ENCODE data around the gene FRAS1.
"Not testable (repeated sequence)": the region's sequence is repeated elsewhere in the genome, so short reads cannot be mapped to it uniquely, and the experiment has no call there.

FRAS1 gene

DNA sequence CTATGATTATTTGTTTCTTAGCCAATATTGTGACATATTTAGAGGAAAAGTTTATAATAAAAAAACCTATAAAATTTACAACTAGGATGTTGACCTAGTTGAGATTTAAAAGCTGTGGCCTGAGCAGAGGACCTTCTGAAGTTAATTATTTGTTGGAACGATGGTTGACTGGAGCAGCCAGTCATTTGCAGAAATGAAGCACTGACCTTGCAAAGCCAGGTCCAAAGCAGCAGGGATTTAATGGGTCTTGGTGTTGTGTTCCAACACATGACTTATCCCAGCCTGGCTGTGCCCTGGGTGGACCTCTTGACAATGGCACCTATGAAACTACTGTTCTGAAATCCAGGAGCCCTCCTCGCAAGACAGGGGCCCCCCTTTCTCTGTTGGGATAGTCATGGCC, 235.2 kb downstream of the FRAS1 start:
- FAIRE-seq = no peak

DNA sequence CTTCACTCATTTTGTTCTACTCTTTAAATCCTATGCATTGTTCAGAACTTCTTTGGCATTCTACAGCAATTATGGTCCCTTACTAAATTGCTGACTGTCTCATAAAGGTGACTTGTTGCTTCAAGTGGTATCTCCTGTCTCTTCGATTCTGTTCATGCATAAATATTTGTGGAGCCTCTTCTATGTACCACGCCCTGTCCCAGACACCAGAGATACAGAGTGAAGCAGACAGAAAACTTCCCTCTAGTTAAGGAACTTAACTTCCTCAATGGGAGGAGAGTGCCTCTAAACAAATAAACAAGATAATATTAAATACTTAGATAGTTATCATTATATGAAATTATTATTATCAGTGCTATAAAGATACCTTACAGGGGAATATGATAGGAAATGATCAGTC, 235.7 kb downstream of the FRAS1 start:
- no peak for FAIRE-seq

- no peak for FAIRE-seq
Observed at GRCh38 chr4:78293348-78293747, 236.2 kb downstream of the FRAS1 start.

GRCh38 chr4:78293821-78294301, 236.7 kb downstream of the FRAS1 start:
- no peak for FAIRE-seq

GRCh38 chr4:78296261-78296660, 239.1 kb downstream of the FRAS1 start:
- FAIRE-seq = no peak

- no peak for FAIRE-seq
Observed at GRCh38 chr4:78297116-78297800, 240.1 kb downstream of the FRAS1 start.

DNA sequence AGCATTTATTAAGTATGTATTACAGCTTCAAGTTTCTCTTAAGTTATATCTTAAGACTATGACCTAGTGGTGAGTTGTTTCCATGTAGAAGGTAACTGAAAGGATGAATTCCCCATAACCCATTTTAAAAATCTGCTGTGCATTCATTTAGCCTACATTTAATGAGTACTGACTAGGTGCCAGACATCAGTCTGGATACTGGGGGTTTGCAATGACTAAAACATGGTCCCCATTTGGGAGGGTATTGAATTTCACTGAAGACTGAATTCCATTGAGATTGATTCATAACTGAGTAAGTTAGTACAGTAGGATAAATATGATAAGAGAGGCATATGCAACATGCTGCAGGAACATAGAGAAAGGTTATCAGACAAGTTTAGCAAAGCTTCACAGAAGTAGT, 241.5 kb downstream of the FRAS1 start:
- no peak for FAIRE-seq

- no peak for FAIRE-seq
Observed at GRCh38 chr4:78299565-78299972, 242.4 kb downstream of the FRAS1 start.

DNA sequence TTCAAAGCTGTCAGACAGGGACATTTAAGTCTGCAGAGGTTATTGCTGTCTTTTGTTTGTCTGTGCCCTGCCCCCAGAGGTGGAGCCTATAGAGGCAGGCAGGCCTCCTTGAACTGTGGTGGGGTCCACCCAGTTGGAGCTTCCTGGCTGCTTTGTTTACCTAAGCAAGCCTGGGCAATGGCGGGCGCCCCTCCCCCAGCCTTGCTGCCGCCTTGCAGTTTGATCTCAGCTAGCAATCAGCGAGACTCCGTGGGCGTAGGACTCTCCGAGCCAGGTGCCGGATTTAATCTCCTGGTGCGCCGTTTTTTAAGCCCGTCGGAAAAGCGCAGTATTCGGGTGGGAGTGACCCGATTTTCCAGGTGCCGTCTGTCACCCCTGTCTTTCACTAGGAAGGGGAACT, 250.1 kb downstream of the FRAS1 start:
- FAIRE-seq = not testable (repeated sequence)

GRCh38 chr4:78308517-78308916, 251.4 kb downstream of the FRAS1 start:
- FAIRE-seq = no peak

DNA sequence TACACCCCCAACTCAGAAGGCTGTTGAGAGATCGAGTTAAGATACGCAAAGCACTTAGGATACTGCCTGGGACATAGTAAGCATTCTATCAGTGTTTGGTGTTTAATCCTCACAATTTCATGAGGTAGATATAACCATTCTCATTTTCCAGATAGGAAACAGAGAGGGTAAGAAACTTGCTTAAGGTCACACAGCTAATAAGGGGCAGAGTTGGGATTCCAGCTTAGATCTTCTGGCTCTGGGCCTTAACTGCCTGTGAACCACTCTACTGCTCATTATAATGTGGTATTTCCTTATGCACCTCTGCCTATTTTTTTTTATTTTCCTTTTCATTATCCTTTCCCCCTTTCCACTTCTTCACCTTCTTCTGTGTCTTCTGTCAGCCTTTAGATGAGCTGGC, 252.2 kb downstream of the FRAS1 start:
- no peak for FAIRE-seq

DNA sequence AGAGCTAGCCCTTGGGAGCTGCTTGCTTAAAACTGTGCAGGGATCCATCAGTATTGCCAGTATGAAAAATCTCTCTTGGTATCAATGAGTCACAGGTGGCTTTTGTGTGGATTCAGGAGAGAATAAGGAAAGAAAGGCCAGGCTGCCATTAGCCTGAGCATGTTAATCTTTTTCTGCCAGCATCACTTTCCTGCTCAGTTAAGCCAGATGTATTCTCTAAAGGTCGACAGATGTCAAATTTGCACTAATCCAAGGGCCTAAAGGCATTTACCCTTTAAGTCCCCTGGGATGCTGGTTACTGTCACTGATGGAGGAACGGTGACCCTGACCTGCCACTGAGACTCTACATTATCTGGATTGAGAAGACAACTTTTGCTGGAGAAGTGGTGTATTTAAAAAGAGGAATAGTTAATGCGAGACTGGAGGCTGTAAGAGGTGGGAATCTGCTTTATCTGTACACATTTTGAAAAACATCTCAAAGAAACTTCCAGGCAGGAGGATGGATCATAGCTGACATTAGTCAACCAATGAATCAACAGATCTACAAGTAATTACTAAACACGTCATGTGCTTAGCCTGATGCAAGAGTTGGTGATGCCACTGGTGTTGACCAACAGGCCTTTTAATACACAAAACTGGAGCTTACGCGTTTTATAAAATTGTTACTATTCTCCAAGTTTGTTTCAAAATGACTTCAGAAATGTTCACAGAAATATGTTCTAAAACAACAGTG, 253.1 kb downstream of the FRAS1 start:
- FAIRE-seq = no peak

DNA sequence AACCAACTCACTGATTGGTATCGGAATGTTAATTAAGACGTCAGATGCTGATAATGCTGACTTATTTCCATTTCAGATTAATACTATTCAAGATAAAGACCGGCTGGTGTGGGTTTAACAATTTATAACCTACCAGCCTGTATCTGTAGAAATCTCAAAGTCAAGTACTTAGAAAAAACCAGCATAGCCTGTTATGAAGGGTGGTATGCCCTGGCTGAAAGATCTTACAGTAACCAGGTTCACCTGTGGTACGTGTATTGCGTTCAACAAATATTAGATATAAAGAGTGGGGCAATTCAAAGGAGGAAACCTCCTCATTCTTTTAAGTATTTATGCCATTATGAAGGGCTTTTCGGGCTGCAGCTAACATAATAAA, 253.6 kb downstream of the FRAS1 start:
- FAIRE-seq = no peak

GRCh38 chr4:78311306-78311705, 254.2 kb downstream of the FRAS1 start:
- FAIRE-seq = no peak

DNA sequence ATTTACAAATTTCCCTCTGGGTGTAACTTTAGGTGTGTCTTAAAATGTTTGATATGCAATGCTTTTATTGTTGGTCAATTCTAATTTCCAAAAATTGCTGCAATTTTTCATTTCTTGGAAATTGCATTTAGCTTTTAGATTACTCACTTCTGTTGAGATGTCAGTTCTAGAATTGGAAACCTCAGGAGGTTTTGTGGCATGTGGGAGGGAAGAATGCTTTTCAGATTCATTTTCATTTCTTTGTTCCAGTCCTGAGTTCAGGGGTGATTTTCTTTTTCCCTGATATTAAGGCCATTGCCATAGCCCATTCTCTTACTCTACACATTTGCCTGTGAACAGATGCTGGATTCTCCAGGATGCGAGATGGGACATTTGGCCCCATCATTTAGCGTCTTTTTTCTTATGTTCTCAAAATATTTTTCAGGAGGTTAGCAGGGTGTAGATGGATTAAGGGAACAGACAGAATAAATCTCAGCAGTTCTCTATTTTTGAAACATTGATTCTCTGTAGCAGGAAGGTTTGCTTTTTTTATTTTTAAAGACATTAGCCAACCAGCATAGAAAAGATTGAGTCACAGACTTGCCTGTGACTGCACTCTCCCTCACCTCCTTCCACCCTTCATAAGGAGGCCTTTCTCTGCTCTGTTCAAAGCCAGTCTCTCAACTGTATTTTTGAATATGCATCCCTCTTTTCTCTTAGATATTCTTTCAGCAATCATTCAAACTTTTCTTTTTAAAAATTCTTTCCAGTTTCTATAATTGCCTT, 256.0 kb downstream of the FRAS1 start:
- no peak for FAIRE-seq

DNA sequence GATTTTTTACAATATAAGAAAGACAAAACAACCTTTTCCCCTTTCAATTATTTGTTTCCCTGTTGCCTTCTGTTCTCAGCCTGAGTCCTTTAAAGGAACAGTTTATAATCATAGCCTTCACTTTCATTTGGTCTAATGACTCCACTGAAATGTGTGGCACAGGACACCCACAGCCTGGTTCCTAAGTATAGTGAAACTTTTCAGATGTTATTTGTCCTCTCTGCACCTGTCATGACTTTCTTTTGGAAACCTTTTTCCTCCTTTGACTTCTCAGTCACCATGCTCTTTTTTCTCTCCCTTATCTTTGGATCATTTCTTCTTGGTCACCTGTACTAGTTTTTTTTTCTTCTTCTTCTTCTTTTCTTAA, 256.6 kb downstream of the FRAS1 start:
- FAIRE-seq = no peak

DNA sequence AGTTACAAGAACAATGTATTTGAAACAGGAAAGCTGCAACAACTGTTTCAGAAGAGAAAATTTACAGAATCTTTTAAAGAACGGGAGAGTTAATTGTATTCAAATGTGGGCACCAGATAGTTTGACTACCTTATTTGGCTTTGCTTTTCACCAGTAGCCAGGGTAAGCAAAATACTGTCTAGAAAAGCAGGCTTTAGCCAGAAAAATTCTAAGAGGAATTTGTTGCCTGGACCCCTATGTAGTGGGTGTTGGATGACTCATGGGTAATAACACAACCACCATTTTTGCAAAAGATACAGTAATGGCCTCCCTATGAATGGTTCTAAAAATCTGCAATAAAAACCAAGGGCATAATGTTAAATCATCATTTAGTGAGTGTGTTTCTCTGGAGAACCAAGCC, 261.0 kb downstream of the FRAS1 start:
- FAIRE-seq = no peak

GRCh38 chr4:78320349-78320935, 263.3 kb downstream of the FRAS1 start:
- no peak for FAIRE-seq

DNA sequence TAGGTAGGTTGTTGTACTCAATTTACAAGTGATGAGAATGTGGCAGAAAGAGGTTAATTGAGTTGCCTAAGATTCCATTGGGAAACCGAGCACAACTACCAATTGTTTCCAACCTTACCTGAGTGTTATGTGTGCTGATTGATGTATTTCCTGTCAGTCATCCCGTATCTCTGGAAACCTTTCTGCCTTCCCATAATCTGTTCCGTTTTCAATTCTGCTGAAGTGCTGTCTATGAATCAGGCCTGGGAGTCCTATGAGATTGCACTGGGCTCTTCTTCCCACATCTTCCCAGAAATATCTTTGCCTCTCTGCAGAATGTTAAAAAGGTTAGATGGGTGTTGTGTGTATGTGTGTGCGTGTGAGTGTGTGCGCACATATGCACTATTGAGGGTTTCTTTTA, 264.9 kb downstream of the FRAS1 start:
- no peak for FAIRE-seq

GRCh38 chr4:78323439-78323838, 266.3 kb downstream of the FRAS1 start:
- FAIRE-seq = no peak

- no peak for FAIRE-seq
Observed at GRCh38 chr4:78324625-78325024, 267.5 kb downstream of the FRAS1 start.

DNA sequence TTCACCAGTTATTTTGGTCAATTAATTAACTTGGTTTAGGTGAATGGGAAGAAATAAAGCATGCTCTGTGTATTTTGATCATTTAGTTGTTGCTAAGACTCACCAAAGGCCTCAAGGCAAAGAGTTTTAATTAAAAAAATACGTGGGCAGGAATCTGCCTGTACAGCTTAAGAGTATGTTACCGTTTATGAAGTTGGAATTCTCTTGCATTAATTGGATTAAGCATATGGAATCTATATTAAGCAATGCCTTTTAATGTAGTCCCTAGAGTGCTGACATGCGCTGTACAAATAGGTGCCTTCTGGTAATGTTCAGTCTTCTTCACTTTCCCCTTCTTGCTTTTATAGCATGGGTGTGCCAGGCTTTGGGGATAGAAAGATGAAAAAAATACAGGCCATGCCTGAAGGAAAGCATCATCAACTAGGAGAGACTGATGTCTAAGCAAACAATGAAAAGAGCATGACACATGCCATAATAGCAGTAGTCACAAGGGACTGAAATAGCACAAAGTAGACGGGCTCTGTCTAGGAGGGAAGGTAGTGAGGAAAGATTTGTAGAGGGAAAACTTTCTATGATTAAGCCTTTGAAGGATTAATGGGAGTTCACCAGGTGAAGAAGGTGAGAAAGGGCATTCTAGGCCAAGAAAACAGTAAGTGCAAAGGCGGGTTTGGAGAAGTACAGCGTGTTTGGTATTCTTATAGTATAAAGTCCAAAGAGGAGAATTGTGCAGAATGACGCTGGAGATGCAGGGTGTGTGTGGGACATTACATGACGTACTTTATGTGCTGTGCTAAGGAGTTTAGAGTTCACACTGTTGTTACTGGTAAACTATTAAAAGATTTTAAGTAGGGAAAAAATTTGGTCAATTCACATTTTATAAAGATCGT, 268.4 kb downstream of the FRAS1 start:
- no peak for FAIRE-seq

All from colon (tissue), 2 donors.